Pancreas (tissue), 10 donors: ENCODE data around the gene HMCN1. TPM values are rescaled to one million over a fixed set of nuclear protein-coding genes. Genes with fewer than 3 reads are reported as not detected.

Experiments used
- ATAC-seq, 4 donors: fragments of 200-7000 bp; cut with Tn5 transposase; one replicate each; pipeline versions ENCODE4 v1.8.0 to v1.9.1; 2020; ENCODE audit warnings: mild to moderate bottlenecking in 4 of 4, moderate library complexity in 4 of 4
- DNase-seq, 6 donors: peaks; one replicate each; pipeline ENCODE4 v3.0.0-alpha.2; 2020
- FAIRE-seq: peaks from 2 replicates; lab custom pipeline; 2012; peaks lifted over from hg19 to GRCh38; lab: Jason Lieb, UNC
- H3K27ac ChIP-seq, 4 donors: fragments of 200-600 bp; sonication (generic); 1 replicate in 3 of 4; 2 replicates in 1 of 4; pipeline versions ENCODE4 v1.5.0 to v1.8.0; 2020
- H3K27me3 ChIP-seq, 4 donors: fragments of 200-600 bp; one replicate each; pipeline ENCODE4 v1.8.0; 2021
- H3K36me3 ChIP-seq, 3 donors: fragments of 200-600 bp; sonication (generic) in 1 of 3; one replicate each; pipeline versions ENCODE4 v1.5.0 to v1.8.0; 2020 to 2021
- H3K4me1 ChIP-seq, 3 donors: fragments of 200-600 bp; one replicate each; pipeline ENCODE4 v1.8.0; 2021
- H3K4me3 ChIP-seq, 4 donors: fragments of 200-600 bp; sonication (generic) in 2 of 4; one replicate each; pipeline versions ENCODE4 v1.5.0 to v1.8.0; 2020 to 2021
- H3K9me3 ChIP-seq, 4 donors: fragments of 200-600 bp; one replicate each; pipeline ENCODE4 v1.8.0; 2021
- CTCF ChIP-seq, 4 donors: fragments of 200-600 bp; sonication (generic) in 3 of 4; IDR thresholded peaks; one replicate each; pipeline versions ENCODE4 v1.5.0 to v1.8.0; 2021; ENCODE audit warnings: antibody characterized with exemption in 4 of 4
- WGBS, 2 donors: extraction: QIAGEN DNeasy Blood & Tissue Kit; methylation state at CpG; one replicate each; pipeline ENCODE4 v1.1.7; 2013; 5-methylcytosine and 5-hydroxymethylcytosine counted together
- intact Hi-C, 3 donors: fragments of 100-400 bp; cut with DNase I; formaldehyde crosslinking; loops; one replicate each; pipeline versions ENCODE4 v1.11.1 to v1.14.2; 2022
- polyA plus RNA-seq, 2 donors: library from polyadenylated mRNA; stranded (reverse); fragments of 200-250 nt; gene quantifications; one replicate each; pipeline ENCODE4 v1.2.3, GENCODE V29; 2013
- total RNA-seq, 6 donors: library from RNA; stranded (reverse); fragmentation: NEBNext Ultra II Directional in 4 of 6; extraction: Animal tissue kit (Norgen Biotek cat#: 25700) in 4 of 6; gene quantifications; one replicate each; pipeline versions ENCODE4 v1.2.1 to v1.2.4, GENCODE V29; 2021 to 2023
- donor health status: healthy with polysubstance abuse.
- donor health status: DM: no; HTN: no; CAD: no; lungs with moderate emphysema.
- donor health status: DM: no; HTN: no; CAD: no.
- donor health status: control.
- donor health status: control.
- donor health status: Bipolar disorder and iron deficiency.
- donor health status: DM: yes; HTN: yes; CAD: no.
- donor health status: DM: no; HTN: no; CAD: no.
- donor health status: DM: no; HTN: no; CAD: no.
- donor health status: DM: yes; HTN: yes; CAD: no.

The HMCN1 gene
- total and polyA plus RNA-seq, 8 donors: 0.19 to 4.8 (median 0.60) TPM

DNA sequence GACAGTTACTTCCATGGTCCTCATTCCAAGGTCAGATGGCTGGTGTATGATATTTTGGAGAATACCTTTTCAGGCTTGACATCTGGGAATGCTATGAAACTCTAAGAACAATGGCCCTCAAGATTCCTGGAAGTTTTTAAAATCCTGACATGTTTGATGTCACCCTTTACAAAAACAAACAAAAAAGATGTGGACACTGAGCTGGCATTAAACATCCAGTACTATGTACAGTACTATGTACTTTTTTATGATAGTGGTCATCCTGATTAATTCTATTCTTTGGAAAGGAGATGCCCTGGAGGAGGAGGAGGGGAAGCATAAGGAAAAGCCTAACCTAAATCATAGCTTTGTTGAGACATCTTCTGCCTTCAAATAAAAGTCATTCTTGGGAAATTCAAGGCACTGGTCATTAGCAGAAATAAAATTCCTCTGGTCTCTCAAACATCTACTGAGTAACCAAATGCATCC, 235.4 kb downstream of the HMCN1 start:
- Histone ChIP-seq H3K36me3 (no peaks in the 10 kb centered on the region), H3K4me3 (no peak overlapping the region), H3K27me3 (no peaks in the 10 kb centered on the region), H3K27ac (no peak overlapping the region), H3K9me3 (no peaks in the 10 kb centered on the region), H3K4me1 (no peaks in the 10 kb centered on the region)
- TF ChIP-seq CTCF (IDR thresholded peaks at IDR 0.05): no peak
- ATAC-seq (no peak), FAIRE-seq (no peak), DNase-seq (no peak)
- intact Hi-C loops: no loop called here

GRCh38 chr1:185971688-185972087, 237.5 kb downstream of the HMCN1 start:
- FAIRE-seq (no peak), DNase-seq (no peak)
- intact Hi-C loops: no loop called here

DNA sequence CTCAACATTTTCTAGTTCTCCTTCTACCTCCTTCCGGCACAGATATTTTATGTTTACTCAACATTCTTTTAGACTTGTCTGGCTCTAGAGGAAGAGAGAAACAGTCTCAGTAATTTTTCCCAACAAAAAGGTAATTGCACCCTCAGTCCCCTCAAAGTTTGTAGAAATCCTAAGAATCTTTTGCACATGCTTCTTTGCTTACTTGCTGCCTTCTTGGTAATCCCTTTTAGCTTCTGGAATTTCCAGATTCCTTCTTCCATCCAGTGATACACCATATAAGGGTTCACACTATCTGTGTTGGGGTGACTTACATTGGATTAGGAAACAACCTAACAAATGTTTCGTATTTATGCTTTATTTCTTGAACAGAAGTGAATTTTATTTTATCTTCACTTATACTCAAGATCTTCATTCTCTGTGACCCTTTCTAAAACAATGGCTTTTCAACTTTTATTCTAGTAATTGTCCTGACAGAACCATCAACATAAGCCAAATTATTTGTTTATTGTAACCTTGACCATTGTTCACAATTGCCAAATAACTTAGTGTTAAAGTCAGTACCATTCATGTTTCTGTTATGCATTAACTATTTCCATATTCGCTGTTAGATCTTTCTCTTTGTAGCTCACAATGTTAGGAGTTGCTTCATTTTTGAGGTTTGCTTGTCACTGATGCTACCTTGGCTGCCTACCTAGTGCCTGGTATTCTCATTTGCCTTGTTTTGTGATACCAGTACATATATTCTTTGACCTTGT, 238.1 kb downstream of the HMCN1 start:
- Histone ChIP-seq H3K9me3 (no peaks in the 10 kb centered on the region), H3K4me1 (no peaks in the 10 kb centered on the region), H3K27ac (no peak overlapping the region), H3K27me3 (no peaks in the 10 kb centered on the region), H3K4me3 (no peak overlapping the region), H3K36me3 (no peaks in the 10 kb centered on the region)
- intact Hi-C loops: no loop called here
- DNase-seq (no peak), ATAC-seq (no peak), FAIRE-seq (no peak)
- WGBS, 2 donors: 70 to 77% methylated on average over 3 of the region's 3 CpGs
- no peak for TF ChIP-seq CTCF (IDR thresholded peaks at IDR 0.05)

More at GRCh38 chr1:185971688-185972087, 237.5 kb downstream of the HMCN1 start:
- no peak overlapping the region for H3K4me3 ChIP-seq
- 34 to 53% methylated on average over 1 of the region's 1 CpG for WGBS, 2 donors
- no peak for TF ChIP-seq CTCF (IDR thresholded peaks at IDR 0.05)
- H3K36me3 ChIP-seq: no peaks in the 10 kb centered on the region
- H3K4me1 ChIP-seq: no peaks in the 10 kb centered on the region
- H3K27ac ChIP-seq: no peak overlapping the region
- H3K9me3 ChIP-seq: no peaks in the 10 kb centered on the region
- H3K27me3 ChIP-seq: no peaks in the 10 kb centered on the region
- no peak for ATAC-seq

- no peak for TF ChIP-seq CTCF (IDR thresholded peaks at IDR 0.05)
- Histone ChIP-seq H3K9me3 (no peaks in the 10 kb centered on the region), H3K36me3 (no peaks in the 10 kb centered on the region), H3K27ac (no peak overlapping the region), H3K4me1 (no peaks in the 10 kb centered on the region), H3K27me3 (no peaks in the 10 kb centered on the region), H3K4me3 (no peak overlapping the region)
- WGBS, 2 donors: 81 to 88% methylated on average over 1 of the region's 1 CpG
- ATAC-seq (no peak), FAIRE-seq (no peak), DNase-seq (no peak)
- intact Hi-C loops: no loop called here
These were observed 239.5 kb downstream of the HMCN1 start for GRCh38 chr1:185973645-185974044.
